IMR-90 (cell line): Measurements from ENCODE around the gene CTSO. TPM values are rescaled to one million over a fixed set of nuclear protein-coding genes. Genes with fewer than 3 reads are reported as not detected.

Experiments
- ATAC-seq: fragments of 200-7000 bp; cut with Tn5 transposase; 2 replicates; pipeline ENCODE4 v1.9.1; 2020; ENCODE audit warnings: low read depth, mild to moderate bottlenecking, moderate library complexity
- BruUV-seq: library from RNA; stranded (reverse); fragments of 400-500 nt; replicated peaks from 2 replicates; lab custom pipeline; 2021; lab: Mats Ljungman, UMichigan
- CTCF ChIA-PET: fragments of 300-600 bp; formaldehyde crosslinking; extraction: SDS; loops from one replicate; lab custom pipeline; 2021; ENCODE audit warnings: antibody characterized with exemption; lab: Yijun Ruan, JAX
- POLR2A ChIA-PET: fragments of 300-600 bp; sonication (Branson Sonifier 250); formaldehyde crosslinking; loops from one replicate; lab custom pipeline; 2022; ENCODE audit warnings: antibody characterized with exemption; ENCODE audit not compliant: unreplicated experiment; lab: Charles Lee
- DNase-seq: peaks from one replicate; pipeline ENCODE4 v3.0.0; 2013
- H2AFZ ChIP-seq: replicated peaks from 2 replicates; pipeline ENCODE3; 2013; ENCODE audit warnings: low read length, mild to moderate bottlenecking; ENCODE audit not compliant: poor library complexity
- H2AK5ac ChIP-seq: 2 replicates; pipeline ENCODE4 v1.6.1; 2013; ENCODE audit warnings: low read depth, low read length, inconsistent platforms
- H2AK9ac ChIP-seq: replicated peaks from 2 replicates; pipeline ENCODE3; 2013; ENCODE audit warnings: mild to moderate bottlenecking, low read depth, low read length, moderate library complexity; ENCODE audit not compliant: poor library complexity
- H2BK120ac ChIP-seq: 2 replicates; pipeline ENCODE4 v1.6.1; 2013; ENCODE audit warnings: low read depth, low read length, inconsistent platforms
- H2BK15ac ChIP-seq: 3 replicates; pipeline ENCODE4 v1.6.1; 2013; ENCODE audit warnings: low read depth, low read length, inconsistent platforms
- H2BK20ac ChIP-seq: 2 replicates; pipeline ENCODE4 v1.6.1; 2013; ENCODE audit warnings: low read depth, mild to moderate bottlenecking, inconsistent platforms, low read length, moderate library complexity
- H2BK5ac ChIP-seq: 2 replicates; pipeline ENCODE4 v1.6.1; 2013; ENCODE audit warnings: mild to moderate bottlenecking, low read depth, low read length, inconsistent platforms; ENCODE audit not compliant: poor library complexity, severe bottlenecking
- H3K14ac ChIP-seq: replicated peaks from 2 replicates; pipeline ENCODE4 v1.6.1; 2013; ENCODE audit warnings: low read depth, low read length, inconsistent platforms
- H3K18ac ChIP-seq: 2 replicates; pipeline ENCODE4 v1.6.1; 2013; ENCODE audit warnings: low read depth, low read length, control low read depth
- H3K23ac ChIP-seq: 2 replicates; pipeline ENCODE4 v1.6.1; 2013; ENCODE audit warnings: low read depth, low read length, inconsistent platforms
- H3K27ac ChIP-seq: 2 replicates; pipeline ENCODE4 v1.5.1; 2013; ENCODE audit warnings: mild to moderate bottlenecking, control low read depth, low read length; ENCODE audit not compliant: insufficient read depth
- H3K27me3 ChIP-seq: 2 replicates; pipeline ENCODE4 v1.6.1; 2013; ENCODE audit warnings: low read length; ENCODE audit not compliant: control insufficient read depth, insufficient read depth
- H3K36me3 ChIP-seq: 2 replicates; pipeline ENCODE4 v1.6.1; 2013; ENCODE audit warnings: low read length, mixed read lengths; ENCODE audit not compliant: control insufficient read depth, insufficient read depth
- H3K4ac ChIP-seq: 2 replicates; pipeline ENCODE4 v1.6.1; 2013; ENCODE audit warnings: low read depth, low read length, inconsistent platforms
- H3K4me1 ChIP-seq: 2 replicates; pipeline ENCODE4 v1.6.1; 2013; ENCODE audit warnings: low read length, mixed read lengths; ENCODE audit not compliant: control insufficient read depth, insufficient read depth
- H3K4me2 ChIP-seq: 2 replicates; pipeline ENCODE4 v1.6.1; 2013; ENCODE audit warnings: low read depth, mild to moderate bottlenecking, control low read depth, low read length, moderate library complexity
- H3K4me3 ChIP-seq: 2 replicates; pipeline ENCODE4 v1.5.1; 2013; ENCODE audit warnings: low read depth, mild to moderate bottlenecking, control low read depth, low read length, moderate library complexity; ENCODE audit not compliant: insufficient read depth
- H3K56ac ChIP-seq: 2 replicates; pipeline ENCODE4 v1.6.1; 2013; ENCODE audit warnings: low read length, inconsistent platforms; ENCODE audit not compliant: insufficient read depth; ENCODE audit errors: extremely low read depth
- H3K79me1 ChIP-seq, 2 experiments: 2 replicates each; pipeline ENCODE4 v1.6.1; 2013; ENCODE audit warnings: low read length in 2 of 2, inconsistent platforms in 1 of 2, low read depth in 1 of 2
- H3K9ac ChIP-seq: 2 replicates; pipeline ENCODE4 v1.6.1; 2013; ENCODE audit warnings: low read depth, low read length, control low read depth
- H3K9me1 ChIP-seq: 2 replicates; pipeline ENCODE4 v1.6.1; 2013; ENCODE audit warnings: low read length, inconsistent platforms; ENCODE audit not compliant: insufficient read depth
- H3K9me3 ChIP-seq: 2 replicates; pipeline ENCODE4 v1.6.1; 2013; ENCODE audit warnings: low read length; ENCODE audit not compliant: control insufficient read depth, insufficient read depth
- H4K20me1 ChIP-seq: 2 replicates; pipeline ENCODE4 v1.6.1; 2013; ENCODE audit warnings: low read length, inconsistent platforms; ENCODE audit not compliant: insufficient read depth
- H4K5ac ChIP-seq: 2 replicates; pipeline ENCODE4 v1.6.1; 2013; ENCODE audit warnings: mild to moderate bottlenecking, low read depth, low read length, control low read depth
- H4K8ac ChIP-seq, 2 experiments: 2 replicates each; pipeline ENCODE4 v1.6.1; 2013; ENCODE audit warnings: low read depth in 2 of 2, low read length in 2 of 2, control low read depth in 1 of 2, inconsistent platforms in 1 of 2
- H4K91ac ChIP-seq: 2 replicates; pipeline ENCODE4 v1.6.1; 2013; ENCODE audit warnings: low read depth, low read length, inconsistent platforms; ENCODE audit not compliant: insufficient read depth
- CHD1 ChIP-seq: IDR thresholded peaks from 2 replicates; pipeline ENCODE4 v1.6.1; 2012; ENCODE audit warnings: low read depth, low read length, improper control_type of control experiment
- ELK1 ChIP-seq: fragments of 150-350 bp; IDR thresholded peaks from 2 replicates; pipeline ENCODE4 v1.6.1; 2016; ENCODE audit warnings: low read depth, mild to moderate bottlenecking, low read length, moderate library complexity, borderline replicate concordance
- FOS ChIP-seq: fragments of 150-350 bp; IDR thresholded peaks from 2 replicates; pipeline ENCODE4 v1.6.1; 2016; ENCODE audit warnings: low read depth, low read length
- SMC3 ChIP-seq: fragments of 150-350 bp; IDR thresholded peaks from 2 replicates; pipeline ENCODE4 v1.6.1; 2016; ENCODE audit warnings: low read depth, mild to moderate bottlenecking, antibody characterized with exemption, low read length, moderate library complexity
- WGBS, 2 experiments: methylation state at CpG; one replicate each; pipeline versions ENCODE4 v1.1.5 to v1.1.7; 2013; ENCODE audit warnings: missing lambda C conversion rate in 2 of 2; ENCODE audit not compliant: insufficient read length in 1 of 2; ENCODE audit errors: extremely low coverage in 2 of 2; 5-methylcytosine and 5-hydroxymethylcytosine counted together
- dilution Hi-C: fragments of 300-500 bp; cut with HindIII; formaldehyde crosslinking; loops from one replicate; pipeline ENCODE4 v1.14.3; 2018; ENCODE audit warnings: low sequenced_read_pairs; ENCODE audit not compliant: unreplicated experiment
- in situ Hi-C: fragments of 300-500 bp; cut with MboI; formaldehyde crosslinking; loops from 3 replicates; pipeline ENCODE4 v1.14.3; 2019; ENCODE audit warnings: low sequenced_read_pairs, inconsistent platforms, mixed read lengths
- intact Hi-C: fragments of 100-400 bp; cut with micrococcal nuclease; formaldehyde crosslinking; loops from 2 replicates; pipeline ENCODE4 v1.10.0; 2022
- polyA plus RNA-seq, 3 experiments: library from polyadenylated mRNA; depleted of rRNA; stranded (reverse); fragments of >200 nt; gene quantifications; 2 replicates each; pipeline ENCODE4 v1.2.3, GENCODE V29; 2012; ENCODE audit warnings: low replicate concordance in 1 of 3
- total RNA-seq: library from RNA; depleted of rRNA; stranded (reverse); fragments of >200 nt; gene quantifications from 2 replicates; pipeline ENCODE4 v1.2.3, GENCODE V29; 2012

CTSO gene
- total and polyA plus RNA-seq, 2 of the 4 experiments (the other 2 are of a cell fraction) = 2.9 to 3.9 TPM

- no peaks in the 10 kb centered on the region for H3K36me3 ChIP-seq
- H3K4ac ChIP-seq = no peak overlapping the region
- H2BK5ac ChIP-seq = no peak overlapping the region
- H2AK9ac ChIP-seq = no peak overlapping the region
- DNase-seq (no peak), ATAC-seq (no peak)
- H2BK15ac ChIP-seq = no peak overlapping the region
- H4K8ac ChIP-seq = no peak overlapping the region
- H2AK5ac ChIP-seq = no peak overlapping the region
- no peak overlapping the region for H2AFZ ChIP-seq
- no peak overlapping the region for H3K18ac ChIP-seq
- intact Hi-C loops = no loop called here
- H3K23ac ChIP-seq = no peak overlapping the region
- no peak overlapping the region for H4K5ac ChIP-seq
- no TSS peak for BruUV-seq
- in situ Hi-C loops = no loop called here
- H3K56ac ChIP-seq = no peak overlapping the region
- H3K4me2 ChIP-seq = no peak overlapping the region
- H4K91ac ChIP-seq = no peak overlapping the region
- H3K79me1 ChIP-seq = no peaks in the 10 kb centered on the region
- no peak overlapping the region for H3K9ac ChIP-seq
- WGBS, 2 experiments = no CpG with 5 or more reads among the region's 2 CpGs
- TF ChIP-seq FOS (no peak), SMC3 (no peak), ELK1 (no peak), CHD1 (no peak)
- H3K27me3 ChIP-seq = no peaks in the 10 kb centered on the region
- no peak overlapping the region for H3K4me3 ChIP-seq
- H3K27ac ChIP-seq = no peak overlapping the region
- H2BK20ac ChIP-seq = no peak overlapping the region
- H3K14ac ChIP-seq = no peak overlapping the region
- dilution Hi-C loops = no loop called here
- POLR2A ChIA-PET = interaction anchor here (0.6 kb wide), 1 partner anchor 251 kb away, joined by 3 read pairs; no protein-coding TSS in a partner anchor
- no peak overlapping the region for H2BK120ac ChIP-seq
- H3K9me1 ChIP-seq = no peaks in the 10 kb centered on the region
- no peaks in the 10 kb centered on the region for H3K4me1 ChIP-seq
- no peaks in the 10 kb centered on the region for H4K20me1 ChIP-seq
- CTCF ChIA-PET = interaction anchor here (0.6 kb wide), 1 partner anchor 19 kb away, joined by 3 read pairs; no protein-coding TSS in a partner anchor
- H3K9me3 ChIP-seq = no peaks in the 10 kb centered on the region
Observed at GRCh38 chr4:155901013-155901412, 52.7 kb downstream of the CTSO start.
